Epithelial cell of esophagus (primary cell): ENCODE results near the gene CTNND2.

Experiments used
- DNase-seq: peaks from one replicate; pipeline ENCODE4 v3.0.0; 2010; ENCODE audit warnings: low read depth
- H3K4me3 ChIP-seq: 2 replicates; pipeline ENCODE4 v1.5.1; 2011; ENCODE audit warnings: mild to moderate bottlenecking, low read length, control low read depth
- CTCF ChIP-seq: IDR thresholded peaks from 2 replicates; pipeline ENCODE4 v1.5.1; 2011; ENCODE audit warnings: low read depth, mild to moderate bottlenecking, low read length, control low read depth, inconsistent platforms; ENCODE audit not compliant: insufficient read depth; ENCODE audit errors: missing control alignments

The CTNND2 gene

GRCh38 chr5:11292648-11293356 is 611.4 kb downstream of the CTNND2 start:
- no peak for TF ChIP-seq CTCF
- H3K4me3 ChIP-seq: no peak overlapping the region
- DNase-seq: no peak

GRCh38 chr5:11289733-11290132 is 614.5 kb downstream of the CTNND2 start:
- no peak for TF ChIP-seq CTCF
- H3K4me3 ChIP-seq: no peak overlapping the region
- DNase-seq: no peak

- H3K4me3 ChIP-seq: no peak overlapping the region
- no peak for DNase-seq
- TF ChIP-seq CTCF: no peak
Observed at GRCh38 chr5:11289208-11289607, 615.0 kb downstream of the CTNND2 start.

- H3K4me3 ChIP-seq: no peak overlapping the region
- TF ChIP-seq CTCF: no peak
- DNase-seq: no peak
Observed at GRCh38 chr5:11281842-11282241, 622.4 kb downstream of the CTNND2 start.

- TF ChIP-seq CTCF: no peak
- no peak overlapping the region for H3K4me3 ChIP-seq
- no peak for DNase-seq
Observed at GRCh38 chr5:11277323-11277722, 626.9 kb downstream of the CTNND2 start.

- H3K4me3 ChIP-seq: no peak overlapping the region
- no peak for TF ChIP-seq CTCF
- no peak for DNase-seq
Observed at GRCh38 chr5:11273180-11273903, 630.9 kb downstream of the CTNND2 start.
